Lung (tissue), 12 donors: ENCODE data around the gene MLLT1. TPM values are rescaled to one million over a fixed set of nuclear protein-coding genes. Genes with fewer than 3 reads are reported as not detected.

Experiments
- ATAC-seq: fragments of 200-7000 bp; cut with Tn5 transposase; one replicate; pipeline ENCODE4 v1.9.1; 2020; ENCODE audit warnings: moderate number of reproducible peaks; ENCODE audit not compliant: insufficient read depth, low FRiP score
- DNase-seq, 3 donors: peaks; one replicate each; pipeline ENCODE4 v3.0.0-alpha.2; 2013 to 2017
- H3K27ac ChIP-seq, 2 donors: one replicate each; pipeline ENCODE4 v1.5.1; 2013; ENCODE audit warnings: mild to moderate bottlenecking in 2 of 2, moderate library complexity in 2 of 2, control low read depth in 1 of 2, inconsistent platforms in 1 of 2, low read depth in 1 of 2, low read length in 1 of 2
- H3K27me3 ChIP-seq, 3 donors: one replicate each; pipeline ENCODE4 v1.5.1; 2013; ENCODE audit warnings: low read length in 2 of 3; ENCODE audit not compliant: control insufficient read depth in 3 of 3, insufficient read depth in 3 of 3
- H3K36me3 ChIP-seq, 4 donors: one replicate each; pipeline ENCODE4 v1.5.1; 2013; ENCODE audit warnings: low read length in 4 of 4, mild to moderate bottlenecking in 1 of 4, moderate library complexity in 1 of 4; ENCODE audit not compliant: control insufficient read depth in 4 of 4, insufficient read depth in 4 of 4
- H3K4me1 ChIP-seq, 5 donors: one replicate each; pipeline ENCODE4 v1.5.1; 2013; ENCODE audit warnings: low read length in 5 of 5, mild to moderate bottlenecking in 2 of 5, moderate library complexity in 1 of 5; ENCODE audit not compliant: control insufficient read depth in 5 of 5, insufficient read depth in 5 of 5
- H3K4me3 ChIP-seq: one replicate; pipeline ENCODE4 v1.5.1; 2013; ENCODE audit warnings: mild to moderate bottlenecking, control low read depth, moderate library complexity
- H3K9ac ChIP-seq, 2 donors: one replicate each; pipeline ENCODE4 v1.5.1; 2013; ENCODE audit warnings: low read length in 2 of 2, control low read depth in 1 of 2; ENCODE audit not compliant: insufficient read depth in 1 of 2
- H3K9me3 ChIP-seq, 4 donors: one replicate each; pipeline ENCODE4 v1.5.1; 2013; ENCODE audit warnings: low read length in 3 of 4, mild to moderate bottlenecking in 1 of 4, moderate library complexity in 1 of 4; ENCODE audit not compliant: control insufficient read depth in 4 of 4, insufficient read depth in 3 of 4
- WGBS, 2 donors: extraction: QIAGEN DNeasy Blood & Tissue Kit; methylation state at CpG; one replicate each; pipeline ENCODE4 v1.1.7; 2013; 5-methylcytosine and 5-hydroxymethylcytosine counted together
- polyA plus RNA-seq, 2 donors: library from polyadenylated mRNA; stranded (reverse); fragments of 200-250 nt; gene quantifications; one replicate each; pipeline ENCODE4 v1.2.1, GENCODE V29; 2013
- total RNA-seq, 2 donors: library from RNA; depleted of rRNA in 1 of 2; stranded (reverse); fragments of >200 nt in 1 of 2; gene quantifications; one replicate each; pipeline ENCODE4 v1.2.1, GENCODE V29; 2014 to 2021
- TF ChIP-seq, protein P1 (sequence below): IDR thresholded peaks from 2 replicates; pipeline ENCODE4 v1.5.1; 2012; ENCODE audit warnings: mild to moderate bottlenecking; ENCODE audit errors: control extremely low read depth, extremely low read depth
- donor health status: control.
- donor health status: control.
- donor health status: Bipolar disorder and iron deficiency.
- donor health status: healthy.
- donor health status: DM: yes; HTN: yes; CAD: no.

MLLT1 gene
- total and polyA plus RNA-seq, 4 donors = 24.8 to 120 (median 36.2) TPM

DNA sequence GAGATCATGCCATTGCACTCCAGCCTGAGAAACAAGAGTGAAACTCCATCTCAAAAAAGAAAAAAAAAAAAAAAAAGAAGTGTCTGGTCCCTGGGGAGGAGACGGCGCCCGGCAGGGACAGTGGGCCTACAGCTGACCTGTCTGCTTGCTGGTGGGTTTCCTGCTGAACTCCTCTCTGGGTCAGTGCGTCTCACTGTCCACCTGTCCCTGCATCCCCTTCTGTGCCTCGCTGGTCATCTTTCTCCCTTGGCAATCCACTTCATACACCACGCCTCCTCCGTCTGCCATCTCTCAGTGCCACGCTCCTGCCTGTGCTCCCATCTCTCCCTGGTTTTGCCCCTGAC is 80.9 kb downstream of the MLLT1 start:
- Histone ChIP-seq H3K4me1 (peaks cover 0 to 7% (median 0%) of the 10 kb centered on the region in 5 donors), H3K27ac (no peak overlapping the region), H3K9ac (peak overlapping the region; percentile 36 to 81), H3K4me3 (peak overlapping the region; percentile 62), H3K9me3 (peaks cover 0 to 5% (median 0%) of the 10 kb centered on the region in 4 donors), H3K27me3 (no peaks in the 10 kb centered on the region), H3K36me3 (peaks cover 0 to 3% (median 1%) of the 10 kb centered on the region in 4 donors)
- TF ChIP-seq, protein P1, sequence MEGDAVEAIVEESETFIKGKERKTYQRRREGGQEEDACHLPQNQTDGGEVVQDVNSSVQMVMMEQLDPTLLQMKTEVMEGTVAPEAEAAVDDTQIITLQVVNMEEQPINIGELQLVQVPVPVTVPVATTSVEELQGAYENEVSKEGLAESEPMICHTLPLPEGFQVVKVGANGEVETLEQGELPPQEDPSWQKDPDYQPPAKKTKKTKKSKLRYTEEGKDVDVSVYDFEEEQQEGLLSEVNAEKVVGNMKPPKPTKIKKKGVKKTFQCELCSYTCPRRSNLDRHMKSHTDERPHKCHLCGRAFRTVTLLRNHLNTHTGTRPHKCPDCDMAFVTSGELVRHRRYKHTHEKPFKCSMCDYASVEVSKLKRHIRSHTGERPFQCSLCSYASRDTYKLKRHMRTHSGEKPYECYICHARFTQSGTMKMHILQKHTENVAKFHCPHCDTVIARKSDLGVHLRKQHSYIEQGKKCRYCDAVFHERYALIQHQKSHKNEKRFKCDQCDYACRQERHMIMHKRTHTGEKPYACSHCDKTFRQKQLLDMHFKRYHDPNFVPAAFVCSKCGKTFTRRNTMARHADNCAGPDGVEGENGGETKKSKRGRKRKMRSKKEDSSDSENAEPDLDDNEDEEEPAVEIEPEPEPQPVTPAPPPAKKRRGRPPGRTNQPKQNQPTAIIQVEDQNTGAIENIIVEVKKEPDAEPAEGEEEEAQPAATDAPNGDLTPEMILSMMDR = no peak
- no peak for ATAC-seq
- 5 to 20% methylated on average over 5 to 8 of the region's 8 CpGs for WGBS, 2 donors
- no peak for DNase-seq

DNA sequence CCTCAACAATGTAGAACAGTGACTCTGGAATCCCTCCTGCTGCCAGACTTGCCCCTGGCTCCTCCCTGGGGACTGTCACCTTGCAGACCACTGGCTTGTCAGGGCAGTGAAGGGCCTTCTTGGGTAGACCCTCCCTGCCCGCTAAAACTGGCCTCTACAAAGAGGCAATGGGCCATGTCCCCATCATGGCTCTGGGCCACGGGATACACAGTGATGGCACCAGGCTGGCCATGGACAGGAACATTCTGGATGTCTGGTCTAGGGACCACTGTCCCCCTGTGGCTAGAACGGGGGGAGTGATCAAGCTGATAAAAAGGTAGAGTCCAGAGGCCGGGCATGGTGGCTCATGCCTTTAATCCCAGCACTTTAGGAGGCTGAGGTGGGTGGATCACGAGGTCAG is 83.4 kb downstream of the MLLT1 start:
- no peak overlapping the region for H3K9ac ChIP-seq
- ATAC-seq (no peak), DNase-seq (no peak)
- TF ChIP-seq, protein P1 = no peak
- H3K9me3 ChIP-seq = peaks cover 0 to 15% (median 0%) of the 10 kb centered on the region in 4 donors
- H3K4me3 ChIP-seq = no peak overlapping the region
- no peak overlapping the region for H3K27ac ChIP-seq
- H3K27me3 ChIP-seq = no peaks in the 10 kb centered on the region
- H3K36me3 ChIP-seq = peaks cover 0 to 3% (median 1%) of the 10 kb centered on the region in 4 donors
- 90 to 97% methylated on average over 5 of the region's 5 CpGs for WGBS, 2 donors
- H3K4me1 ChIP-seq = peaks cover 0 to 7% (median 0%) of the 10 kb centered on the region in 5 donors

DNA sequence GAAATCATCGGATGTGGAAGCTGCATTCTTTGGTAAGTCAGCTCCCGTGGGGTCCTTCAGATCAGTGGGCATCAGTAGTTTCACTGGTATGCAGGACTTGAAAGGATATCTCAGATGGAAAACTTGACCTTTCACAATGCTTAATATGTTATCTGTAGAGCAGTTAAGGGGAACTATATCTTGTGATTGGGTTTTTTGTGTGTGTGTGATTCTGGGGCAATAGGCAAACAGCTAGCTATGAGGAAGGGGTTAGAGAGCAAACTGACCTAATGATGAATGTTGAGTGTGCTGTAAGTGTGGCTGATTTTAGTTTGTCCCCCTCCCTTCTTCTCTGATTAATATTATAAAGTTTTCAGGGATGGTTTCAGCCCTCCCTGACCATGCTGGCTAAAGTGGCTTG is 91.0 kb downstream of the MLLT1 start:
- Histone ChIP-seq H3K27ac (no peak overlapping the region), H3K4me3 (no peak overlapping the region), H3K27me3 (no peaks in the 10 kb centered on the region), H3K9ac (no peak overlapping the region), H3K9me3 (peaks cover 0 to 17% (median 2%) of the 10 kb centered on the region in 4 donors), H3K4me1 (peaks cover 0 to 2% (median 0%) of the 10 kb centered on the region in 5 donors), H3K36me3 (no peaks in the 10 kb centered on the region)
- WGBS, 2 donors = 88 to 98% methylated on average over 2 of the region's 2 CpGs
- ATAC-seq = no peak
- TF ChIP-seq, protein P1 = no peak
- DNase-seq = no peak

DNA sequence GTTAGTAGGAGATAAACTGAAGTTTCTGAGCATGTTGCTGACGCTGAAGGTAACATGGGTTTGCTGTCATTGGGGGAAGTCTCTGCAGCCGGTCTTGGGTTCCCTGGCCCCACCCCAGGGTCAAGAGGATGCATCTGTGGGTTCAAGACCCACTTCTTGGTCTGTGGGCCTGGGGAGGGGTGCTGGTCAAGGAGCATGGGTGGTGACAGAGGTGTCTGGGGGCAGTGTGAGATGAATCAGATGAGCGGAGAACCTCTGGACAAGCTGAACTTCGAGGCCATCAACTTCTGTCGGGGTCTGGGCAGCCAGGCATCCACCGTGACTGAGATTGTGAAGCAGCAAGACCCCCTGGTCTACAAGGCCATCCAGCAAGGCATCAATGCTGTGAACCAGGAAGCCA is 92.4 kb downstream of the MLLT1 start:
- TF ChIP-seq, protein P1 = no peak
- H3K9ac ChIP-seq = no peak overlapping the region
- no peak for DNase-seq
- no peaks in the 10 kb centered on the region for H3K27me3 ChIP-seq
- no peak for ATAC-seq
- peaks cover 0 to 16% (median 2%) of the 10 kb centered on the region in 4 donors for H3K9me3 ChIP-seq
- whole genome bisulfite sequencing, 2 donors = 87 to 92% methylated on average over 6 of the region's 6 CpGs
- no peak overlapping the region for H3K27ac ChIP-seq
- no peak overlapping the region for H3K4me3 ChIP-seq
- no peaks in the 10 kb centered on the region for H3K36me3 ChIP-seq
- H3K4me1 ChIP-seq = peaks cover 0 to 2% (median 0%) of the 10 kb centered on the region in 5 donors
